ENCODE data around the gene ARRDC1.

Gene ARRDC1

DNA sequence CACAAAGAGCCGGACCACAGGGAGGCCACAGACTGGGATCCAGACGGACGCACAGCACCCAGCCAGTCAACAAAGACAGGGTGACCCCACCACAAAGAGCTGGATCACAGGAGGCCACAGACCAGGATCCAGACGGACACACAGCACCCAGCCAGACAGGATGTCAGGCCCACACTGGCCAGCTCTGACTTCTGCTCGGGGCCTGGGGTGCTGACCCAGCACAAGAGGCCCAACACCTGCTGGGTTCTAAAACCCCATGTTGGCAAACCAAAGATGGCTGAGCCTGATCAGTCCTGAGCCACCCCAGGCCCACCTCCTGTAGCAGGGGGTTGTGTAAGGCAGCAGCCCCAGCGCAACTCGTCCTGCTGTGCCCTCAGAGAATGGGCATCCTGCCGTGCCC, 21.5 kb upstream of the ARRDC1 start:
- POLR2A ChIA-PET, result no interaction called here
- Histone ChIP-seq H3K27me3 (replicated peaks in 2 of 5; ENCODE audit: control insufficient read depth in 4 of 5, insufficient read depth in 5 of 5, low read length in 4 of 5) (no peaks in the 10 kb centered on the region), H3K27ac (ENCODE audit: insufficient read depth in 1 of 2, low read depth in 1 of 2, low read length in 2 of 2, poor library complexity in 1 of 2, severe bottlenecking in 2 of 2) (no peak overlapping the region), H3K4me1 (ENCODE audit: control extremely low read depth in 1 of 4, control insufficient read depth in 4 of 4, insufficient read depth in 4 of 4, low read length in 3 of 4) (peaks cover 0 to 9% (median 6%) of the 10 kb centered on the region in 4 experiments), H3K36me3 (ENCODE audit: control insufficient read depth in 4 of 4, insufficient read depth in 4 of 4, low read length in 3 of 4) (peaks cover 2 to 85% (median 54%) of the 10 kb centered on the region in 4 experiments), H3K9me3 (ENCODE audit: control extremely low read depth in 1 of 5, control insufficient read depth in 4 of 5, insufficient read depth in 2 of 5, low read depth in 1 of 5, low read length in 4 of 5) (no peaks in the 10 kb centered on the region), H3K4me3 (ENCODE audit: control insufficient read depth in 1 of 7, extremely low read depth in 1 of 7, insufficient read depth in 4 of 7, low read depth in 2 of 7, low read length in 6 of 7) (no peak overlapping the region)
- WGBS (ENCODE audit: insufficient coverage), result 96% methylated on average over 8 of the region's 8 CpGs
- CTCF ChIA-PET, result no interaction called here
- DNase-seq, result no peak

DNA sequence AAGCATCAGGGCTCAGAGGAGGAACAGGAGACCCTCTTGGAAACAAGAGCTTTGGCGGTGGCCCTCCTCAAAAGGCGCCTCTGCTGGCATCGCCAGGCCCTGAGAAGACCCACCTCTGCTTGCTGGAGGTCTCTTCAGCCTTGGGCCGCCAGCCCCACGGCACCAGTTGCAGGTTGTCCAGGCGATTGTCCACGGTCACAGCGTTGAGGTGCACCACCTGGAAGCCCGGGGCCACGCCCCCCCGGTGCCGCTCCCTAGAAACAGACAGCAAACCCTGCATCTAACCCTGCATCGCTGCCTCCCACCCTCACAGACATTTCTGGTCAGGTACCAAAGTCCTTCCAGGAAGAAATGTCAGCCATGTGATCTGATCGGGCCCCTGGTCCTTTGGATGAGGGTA, 18.6 kb upstream of the ARRDC1 start:
- H3K27ac ChIP-seq (ENCODE audit: insufficient read depth in 1 of 2, low read depth in 1 of 2, low read length in 2 of 2, poor library complexity in 1 of 2, severe bottlenecking in 2 of 2), result no peak overlapping the region
- peaks cover 0 to 19% (median 19%) of the 10 kb centered on the region in 4 experiments for H3K4me1 ChIP-seq (ENCODE audit: control extremely low read depth in 1 of 4, control insufficient read depth in 4 of 4, insufficient read depth in 4 of 4, low read length in 3 of 4)
- CTCF ChIA-PET, result interaction anchor here (0.8 to 1.0 kb wide), 2 partner anchors 16 to 41 kb away, joined by 3 read pairs; no protein-coding TSS in a partner anchor
- POLR2A ChIA-PET, result no interaction called here
- H3K36me3 ChIP-seq (ENCODE audit: control insufficient read depth in 4 of 4, insufficient read depth in 4 of 4, low read length in 3 of 4), result peaks cover 0 to 67% (median 45%) of the 10 kb centered on the region in 4 experiments
- H3K9me3 ChIP-seq (ENCODE audit: control extremely low read depth in 1 of 5, control insufficient read depth in 4 of 5, insufficient read depth in 2 of 5, low read depth in 1 of 5, low read length in 4 of 5), result no peaks in the 10 kb centered on the region
- H3K27me3 ChIP-seq (replicated peaks in 2 of 5; ENCODE audit: control insufficient read depth in 4 of 5, insufficient read depth in 5 of 5, low read length in 4 of 5), result no peaks in the 10 kb centered on the region
- DNase-seq, result no peak
- H3K4me3 ChIP-seq (ENCODE audit: control insufficient read depth in 1 of 7, extremely low read depth in 1 of 7, insufficient read depth in 4 of 7, low read depth in 2 of 7, low read length in 6 of 7), result no peak overlapping the region
- 98% methylated on average over 11 of the region's 14 CpGs for WGBS (ENCODE audit: insufficient coverage)

DNA sequence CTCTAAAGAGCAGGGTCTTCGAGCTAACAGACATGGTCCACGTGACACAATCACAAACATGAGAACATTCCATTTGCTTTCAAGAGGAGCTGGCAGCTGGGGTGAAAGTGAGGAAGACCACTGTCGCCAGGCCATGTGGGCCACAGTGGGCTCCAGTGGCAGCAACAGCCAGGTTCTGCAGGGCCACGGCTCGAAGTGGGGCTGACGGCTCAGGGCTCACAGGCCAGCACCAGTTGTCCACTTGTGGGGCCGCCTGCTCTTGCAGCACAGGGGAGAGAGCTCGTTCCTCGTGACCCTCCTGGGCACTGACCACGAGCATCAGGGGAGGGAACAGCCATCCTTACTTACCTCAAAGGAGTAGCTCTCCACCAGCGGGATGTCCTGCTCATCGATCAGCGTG, 17.2 kb upstream of the ARRDC1 start:
- H3K9me3 ChIP-seq (ENCODE audit: control extremely low read depth in 1 of 5, control insufficient read depth in 4 of 5, insufficient read depth in 2 of 5, low read depth in 1 of 5, low read length in 4 of 5), result no peaks in the 10 kb centered on the region
- 89% methylated on average over 13 of the region's 13 CpGs for WGBS (ENCODE audit: insufficient coverage)
- POLR2A ChIA-PET, result no interaction called here
- H3K36me3 ChIP-seq (ENCODE audit: control insufficient read depth in 4 of 4, insufficient read depth in 4 of 4, low read length in 3 of 4), result peaks cover 0 to 53% (median 33%) of the 10 kb centered on the region in 4 experiments
- CTCF ChIA-PET, result interaction anchor here (0.8 to 1.7 kb wide), 5 partner anchors 9 to 42 kb away, joined by 3 to 7 read pairs (median 4); no protein-coding TSS in a partner anchor
- no peak for DNase-seq
- H3K4me3 ChIP-seq (ENCODE audit: control insufficient read depth in 1 of 7, extremely low read depth in 1 of 7, insufficient read depth in 4 of 7, low read depth in 2 of 7, low read length in 6 of 7), result no peak overlapping the region
- no peak overlapping the region for H3K27ac ChIP-seq (ENCODE audit: insufficient read depth in 1 of 2, low read depth in 1 of 2, low read length in 2 of 2, poor library complexity in 1 of 2, severe bottlenecking in 2 of 2)
- no peaks in the 10 kb centered on the region for H3K27me3 ChIP-seq (replicated peaks in 2 of 5; ENCODE audit: control insufficient read depth in 4 of 5, insufficient read depth in 5 of 5, low read length in 4 of 5)
- H3K4me1 ChIP-seq (ENCODE audit: control extremely low read depth in 1 of 4, control insufficient read depth in 4 of 4, insufficient read depth in 4 of 4, low read length in 3 of 4), result peaks cover 3 to 28% (median 20%) of the 10 kb centered on the region in 4 experiments

GRCh38 chr9:137588891-137589290, 16.6 kb upstream of the ARRDC1 start:
- WGBS (ENCODE audit: insufficient coverage), result 100% methylated on average over 3 of the region's 6 CpGs
- H3K4me3 ChIP-seq (ENCODE audit: control insufficient read depth in 1 of 7, extremely low read depth in 1 of 7, insufficient read depth in 4 of 7, low read depth in 2 of 7, low read length in 6 of 7), result peak overlapping the region in 2 of 7 experiments; percentile 72 to 86
- H3K9me3 ChIP-seq (ENCODE audit: control extremely low read depth in 1 of 5, control insufficient read depth in 4 of 5, insufficient read depth in 2 of 5, low read depth in 1 of 5, low read length in 4 of 5), result no peaks in the 10 kb centered on the region
- POLR2A ChIA-PET, result no interaction called here
- peaks cover 0 to 47% (median 28%) of the 10 kb centered on the region in 4 experiments for H3K36me3 ChIP-seq (ENCODE audit: control insufficient read depth in 4 of 4, insufficient read depth in 4 of 4, low read length in 3 of 4)
- CTCF ChIA-PET, result interaction anchor here (0.8 to 1.7 kb wide), 6 partner anchors 9 to 41 kb away, joined by 3 to 7 read pairs (median 5); no protein-coding TSS in a partner anchor
- DNase-seq, result no peak
- no peaks in the 10 kb centered on the region for H3K27me3 ChIP-seq (replicated peaks in 2 of 5; ENCODE audit: control insufficient read depth in 4 of 5, insufficient read depth in 5 of 5, low read length in 4 of 5)
- H3K27ac ChIP-seq (ENCODE audit: insufficient read depth in 1 of 2, low read depth in 1 of 2, low read length in 2 of 2, poor library complexity in 1 of 2, severe bottlenecking in 2 of 2), result no peak overlapping the region
- H3K4me1 ChIP-seq (ENCODE audit: control extremely low read depth in 1 of 4, control insufficient read depth in 4 of 4, insufficient read depth in 4 of 4, low read length in 3 of 4), result peaks cover 3 to 28% (median 20%) of the 10 kb centered on the region in 4 experiments

DNA sequence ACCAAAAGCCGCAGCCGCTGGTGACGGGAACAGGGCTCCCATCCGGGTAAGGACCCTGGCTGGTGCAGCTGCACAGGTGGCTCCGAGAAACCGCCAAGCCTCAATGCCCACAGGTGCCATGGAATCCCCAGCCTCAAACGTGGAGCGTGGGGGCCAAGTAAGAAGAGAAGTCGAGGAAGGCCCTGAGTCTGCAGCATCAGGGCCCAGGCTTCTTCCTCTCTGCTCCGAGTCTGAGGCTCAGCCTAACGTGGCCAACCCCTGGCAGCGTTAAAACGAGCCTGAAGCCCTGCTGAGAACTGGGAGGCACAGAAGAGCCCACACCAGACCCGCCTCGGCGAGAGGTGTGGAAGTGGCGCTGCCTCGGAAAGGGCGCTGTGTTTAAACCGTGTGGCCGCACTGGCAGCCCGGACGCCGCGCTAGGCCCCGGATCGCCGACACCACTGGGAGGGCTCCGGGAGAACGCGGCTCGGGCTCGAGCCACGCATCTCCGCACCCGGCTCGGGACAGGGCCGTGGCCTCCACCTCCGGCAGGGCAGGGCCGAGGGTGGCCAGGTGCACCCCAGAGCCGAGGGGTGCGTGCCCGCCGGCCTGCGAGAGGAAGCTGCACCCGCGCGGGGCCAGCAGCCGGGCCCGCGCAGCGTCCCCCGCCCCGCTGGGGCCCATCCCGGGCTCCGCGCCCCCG, 15.9 kb upstream of the ARRDC1 start:
- Histone ChIP-seq H3K4me1 (ENCODE audit: control extremely low read depth in 1 of 4, control insufficient read depth in 4 of 4, insufficient read depth in 4 of 4, low read length in 3 of 4) (peaks cover 3 to 28% (median 20%) of the 10 kb centered on the region in 4 experiments), H3K4me3 (ENCODE audit: control insufficient read depth in 1 of 7, extremely low read depth in 1 of 7, insufficient read depth in 4 of 7, low read depth in 2 of 7, low read length in 6 of 7) (peak overlapping the region; percentile 39 to 86 (median 72)), H3K36me3 (ENCODE audit: control insufficient read depth in 4 of 4, insufficient read depth in 4 of 4, low read length in 3 of 4) (peaks cover 0 to 40% (median 22%) of the 10 kb centered on the region in 4 experiments), H3K27me3 (replicated peaks in 2 of 5; ENCODE audit: control insufficient read depth in 4 of 5, insufficient read depth in 5 of 5, low read length in 4 of 5) (no peaks in the 10 kb centered on the region), H3K9me3 (ENCODE audit: control extremely low read depth in 1 of 5, control insufficient read depth in 4 of 5, insufficient read depth in 2 of 5, low read depth in 1 of 5, low read length in 4 of 5) (no peaks in the 10 kb centered on the region), H3K27ac (ENCODE audit: insufficient read depth in 1 of 2, low read depth in 1 of 2, low read length in 2 of 2, poor library complexity in 1 of 2, severe bottlenecking in 2 of 2) (no peak overlapping the region)
- DNase-seq, result peak in 2 of 3 donors; percentile 27 to 33
- CTCF ChIA-PET, result interaction anchor here (0.8 to 1.7 kb wide), 5 partner anchors 10 to 40 kb away, joined by 3 to 7 read pairs (median 6); no protein-coding TSS in a partner anchor
- POLR2A ChIA-PET, result no interaction called here
- 15% methylated on average over 39 of the region's 58 CpGs for WGBS (ENCODE audit: insufficient coverage)

DNA sequence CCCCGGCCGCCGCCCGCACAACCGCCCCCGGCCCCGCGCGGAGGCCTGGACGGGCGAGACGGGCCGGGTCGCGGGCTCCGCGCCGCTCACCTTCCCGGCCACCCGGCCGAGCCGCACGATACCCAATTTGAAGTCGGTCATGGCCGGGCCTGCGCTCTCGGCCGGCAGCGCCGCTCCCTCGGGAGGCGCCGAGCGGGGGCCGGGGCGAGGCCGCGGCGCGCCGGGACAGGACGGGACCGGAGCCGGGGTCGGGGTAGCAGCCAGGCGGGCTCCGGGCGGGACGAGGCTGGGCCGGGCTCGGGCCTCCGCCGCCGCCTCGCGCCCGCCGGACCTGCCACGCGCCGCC, 15.4 kb upstream of the ARRDC1 start:
- H3K4me1 ChIP-seq (ENCODE audit: control extremely low read depth in 1 of 4, control insufficient read depth in 4 of 4, insufficient read depth in 4 of 4, low read length in 3 of 4), result peaks cover 3 to 28% (median 20%) of the 10 kb centered on the region in 4 experiments
- H3K9me3 ChIP-seq (ENCODE audit: control extremely low read depth in 1 of 5, control insufficient read depth in 4 of 5, insufficient read depth in 2 of 5, low read depth in 1 of 5, low read length in 4 of 5), result no peaks in the 10 kb centered on the region
- peak overlapping the region in 6 of 7 experiments; percentile 36 to 86 (median 72) for H3K4me3 ChIP-seq (ENCODE audit: control insufficient read depth in 1 of 7, extremely low read depth in 1 of 7, insufficient read depth in 4 of 7, low read depth in 2 of 7, low read length in 6 of 7)
- POLR2A ChIA-PET, result no interaction called here
- 0% methylated on average over 24 of the region's 61 CpGs for WGBS (ENCODE audit: insufficient coverage)
- H3K27me3 ChIP-seq (replicated peaks in 2 of 5; ENCODE audit: control insufficient read depth in 4 of 5, insufficient read depth in 5 of 5, low read length in 4 of 5), result no peaks in the 10 kb centered on the region
- CTCF ChIA-PET, result interaction anchor here (1.9 to 2.9 kb wide), 2 partner anchors 13 to 105 kb away, joined by 4 to 9 read pairs; no protein-coding TSS in a partner anchor
- no peak for DNase-seq
- H3K27ac ChIP-seq (ENCODE audit: insufficient read depth in 1 of 2, low read depth in 1 of 2, low read length in 2 of 2, poor library complexity in 1 of 2, severe bottlenecking in 2 of 2), result no peak overlapping the region
- peaks cover 0 to 37% (median 21%) of the 10 kb centered on the region in 4 experiments for H3K36me3 ChIP-seq (ENCODE audit: control insufficient read depth in 4 of 4, insufficient read depth in 4 of 4, low read length in 3 of 4)
